GM12878 (cell line): ENCODE results near the gene CLRN1. TPM values are rescaled to one million over a fixed set of nuclear protein-coding genes. Genes with fewer than 3 reads are reported as not detected.

Experiments
- ATAC-seq: fragments of 200-7000 bp; cut with Tn5 transposase; 3 replicates; pipeline ENCODE4 v1.9.1; 2020; ENCODE audit warnings: mild to moderate bottlenecking, moderate library complexity
- BruUV-seq: library from RNA; stranded (reverse); fragments of 400-500 nt; replicated peaks from 2 replicates; lab custom pipeline; 2021; lab: Mats Ljungman, UMichigan
- CTCF ChIA-PET: fragments of 300-600 bp; sonication (Branson Sonifier 250); formaldehyde crosslinking; extraction: SDS; loops from one replicate; lab custom pipeline; 2021; ENCODE audit warnings: inconsistent platforms; lab: Yijun Ruan, JAX
- POLR2A ChIA-PET: fragments of 350-600 bp; formaldehyde crosslinking; extraction: SDS; loops from one replicate; lab custom pipeline; 2021; ENCODE audit warnings: inconsistent platforms; lab: Charles Lee
- RAD21 ChIA-PET: fragments of 300-600 bp; sonication (Branson Sonifier 250); formaldehyde crosslinking; loops from one replicate; lab custom pipeline; 2023; ENCODE audit warnings: antibody characterized with exemption; ENCODE audit not compliant: unreplicated experiment; lab: Charles Lee
- SMC1A ChIA-PET: fragments of 300-600 bp; sonication (Branson Sonifier 250); formaldehyde crosslinking; loops from one replicate; lab custom pipeline; 2023; ENCODE audit not compliant: unreplicated experiment, uncharacterized antibody; lab: Charles Lee
- DNase-seq: peaks from one replicate; pipeline ENCODE4 v3.0.0-alpha.2; 2011; ENCODE audit warnings: low read depth, low spot score
- FAIRE-seq: peaks from 3 replicates; lab custom pipeline; 2011; peaks lifted over from hg19 to GRCh38; lab: Jason Lieb, UNC
- H2AFZ ChIP-seq: 2 replicates; pipeline ENCODE4 v1.6.0; 2011; ENCODE audit warnings: low read depth, low read length, control low read depth; ENCODE audit not compliant: control insufficient read depth
- H3K27ac ChIP-seq: 2 replicates; pipeline ENCODE4 v1.5.1; 2011; ENCODE audit warnings: control low read depth; ENCODE audit not compliant: control insufficient read depth, insufficient read depth
- H3K27me3 ChIP-seq, 2 experiments: replicated peaks in 1 of 2; 2 replicates each; pipeline versions ENCODE4 v1.6.0 to v1.6.1; 2011; ENCODE audit warnings: low read length in 1 of 2; ENCODE audit not compliant: control insufficient read depth in 2 of 2, insufficient read depth in 2 of 2
- H3K36me3 ChIP-seq, 2 experiments: 2 replicates each; pipeline ENCODE4 v1.5.1; 2011; ENCODE audit warnings: low read length in 1 of 2; ENCODE audit not compliant: control insufficient read depth in 2 of 2, insufficient read depth in 2 of 2
- H3K4me1 ChIP-seq: 2 replicates; pipeline ENCODE4 v1.6.1; 2011; ENCODE audit warnings: mild to moderate bottlenecking, low read length, moderate library complexity, mixed read lengths; ENCODE audit not compliant: control insufficient read depth, insufficient read depth
- H3K4me2 ChIP-seq: 2 replicates; pipeline ENCODE4 v1.6.0; 2011; ENCODE audit warnings: control low read depth; ENCODE audit not compliant: control insufficient read depth, insufficient read depth
- H3K4me3 ChIP-seq: fragments of 200-600 bp; sonication (generic); 2 replicates; pipeline ENCODE4 v1.5.1; 2016
- H3K79me2 ChIP-seq: 2 replicates; pipeline ENCODE4 v1.6.0; 2011; ENCODE audit warnings: low read length; ENCODE audit not compliant: control insufficient read depth, insufficient read depth
- H3K9ac ChIP-seq: 2 replicates; pipeline ENCODE4 v1.8.0; 2011; ENCODE audit warnings: low read length, control low read depth, mixed read lengths; ENCODE audit not compliant: control insufficient read depth, insufficient read depth
- H3K9me3 ChIP-seq: replicated peaks from 3 replicates; pipeline ENCODE4 v1.5.1; 2011; ENCODE audit warnings: mild to moderate bottlenecking, low read length; ENCODE audit not compliant: control insufficient read depth, insufficient read depth
- H4K20me1 ChIP-seq: 2 replicates; pipeline ENCODE4 v1.6.0; 2011; ENCODE audit not compliant: control insufficient read depth, insufficient read depth
- ATF7 ChIP-seq: fragments of 450-650 bp; IDR thresholded peaks from 2 replicates; pipeline ENCODE4 v1.6.1; 2016; ENCODE audit warnings: low read depth, mild to moderate bottlenecking
- ESRRA ChIP-seq: IDR thresholded peaks from 2 replicates; pipeline ENCODE4 v1.6.1; 2012; ENCODE audit warnings: mild to moderate bottlenecking, low read length, improper control_type of control experiment
- MTA2 ChIP-seq: fragments of 450-650 bp; IDR thresholded peaks from 2 replicates; pipeline ENCODE4 v1.6.1; 2016; ENCODE audit warnings: low read depth, mild to moderate bottlenecking, moderate library complexity
- NKRF ChIP-seq: fragments of 450-650 bp; conservative IDR thresholded peaks from 2 replicates; pipeline ENCODE4 v1.6.1; 2017; ENCODE audit warnings: mild to moderate bottlenecking, moderate library complexity
- TARDBP ChIP-seq: IDR thresholded peaks from 2 replicates; pipeline ENCODE4 v1.6.1; 2016; ENCODE audit warnings: borderline replicate concordance
- TCF12 ChIP-seq: IDR thresholded peaks from 2 replicates; pipeline ENCODE4 v1.6.1; 2011; ENCODE audit warnings: low read depth, mild to moderate bottlenecking, low read length
- ZBTB33 ChIP-seq: fragments of 450-650 bp; IDR thresholded peaks from 2 replicates; pipeline ENCODE4 v1.6.1; 2017; ENCODE audit warnings: mild to moderate bottlenecking
- WGBS: methylation state at CpG from one replicate; pipeline ENCODE4 v1.1.6; 2016; ENCODE audit warnings: low lambda C conversion rate; ENCODE audit not compliant: insufficient replicate concordance, insufficient coverage; ENCODE audit errors: missing lambda C conversion rate; 5-methylcytosine and 5-hydroxymethylcytosine counted together
- in situ Hi-C: fragments of 300-500 bp; cut with MboI; formaldehyde crosslinking; loops from 9 replicates; pipeline ENCODE4 v1.14.3; 2018; ENCODE audit warnings: mixed read lengths
- intact Hi-C: fragments of 100-400 bp; cut with micrococcal nuclease; formaldehyde crosslinking; loops from one replicate; pipeline ENCODE4 v1.14.2; 2022; ENCODE audit not compliant: unreplicated experiment
- polyA plus RNA-seq, 11 experiments: library from polyadenylated mRNA; depleted of rRNA in 4 of 11; unstranded in 6 of 11; stranded (reverse) in 5 of 11; fragments of >200 nt; fragmentation: Nextera tagmentation in 4 of 11; fragmentation: Illumina TruSeq in 1 of 11; extraction: Ambion mirVana in 4 of 11; extraction: Trizol in 1 of 11; gene quantifications; 1 replicate in 1 of 11; 2 replicates in 10 of 11; pipeline versions ENCODE4 v1.2.1 to v1.2.3, GENCODE V29; 2011 to 2016; ENCODE audit warnings: inconsistent platforms in 2 of 11, missing spikeins in 2 of 11, low read depth in 1 of 11
- total RNA-seq, 4 experiments: library from RNA; depleted of rRNA in 3 of 4; stranded (reverse); fragments of >200 nt in 3 of 4; fragmentation: Illumina TruSeq in 1 of 4; extraction: Trizol in 1 of 4; gene quantifications; 2 replicates each; pipeline versions ENCODE4 v1.2.1 to v1.2.3, GENCODE V29; 2013 to 2021

CLRN1 gene
- total and polyA plus RNA-seq, 10 of the 15 experiments (the other 5 are each of a cell fraction or from before 2014, with no cell fraction given) = not detected

- no peak for TF ChIP-seq TCF12
Observed at GRCh38 chr3:150898046-150898754, 74.3 kb downstream of the CLRN1 start (continued).

DNA sequence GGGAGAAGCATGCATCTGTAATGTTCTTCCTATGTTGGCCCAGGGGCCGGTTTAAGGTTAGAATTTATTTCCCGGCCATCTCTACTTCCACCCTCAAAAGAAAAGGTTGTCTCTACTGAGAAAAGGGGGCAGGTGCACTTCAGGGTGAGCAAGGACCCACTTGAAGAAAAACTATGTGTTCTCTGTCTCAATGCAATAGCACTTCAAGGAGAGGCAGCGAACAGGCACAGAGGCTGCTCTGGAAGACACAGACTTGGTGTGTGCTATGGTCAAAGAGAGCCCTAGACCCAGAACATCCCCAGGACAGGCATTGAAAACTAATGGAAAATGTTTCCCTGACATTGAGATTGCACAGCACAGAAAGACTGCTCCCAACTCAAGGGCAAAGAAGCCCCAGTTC is 74.9 kb downstream of the CLRN1 start:
- no TSS peak for BruUV-seq
- Histone ChIP-seq H3K4me3 (no peak overlapping the region), H2AFZ (no peak overlapping the region), H3K27ac (no peak overlapping the region), H3K79me2 (no peaks in the 10 kb centered on the region), H4K20me1 (no peaks in the 10 kb centered on the region), H3K4me1 (no peaks in the 10 kb centered on the region), H3K36me3 (no peaks in the 10 kb centered on the region), H3K27me3 (no peaks in the 10 kb centered on the region; a peak in 2 of 4 replicates), H3K9me3 (no peaks in the 10 kb centered on the region), H3K9ac (no peak overlapping the region), H3K4me2 (no peak overlapping the region)
- SMC1A ChIA-PET = no interaction called here
- DNase-seq = no peak
- intact Hi-C loops (no loop called here), in situ Hi-C loops (no loop called here)
- POLR2A ChIA-PET = no interaction called here
- RAD21 ChIA-PET = no interaction called here
- FAIRE-seq = no peak
- CTCF ChIA-PET = no interaction called here
- TF ChIP-seq ATF7 = no peak
- no peak for TF ChIP-seq TARDBP
- no peak for TF ChIP-seq MTA2
- no peak for TF ChIP-seq NKRF
- no peak for TF ChIP-seq ESRRA
- no peak for TF ChIP-seq ZBTB33
- ATAC-seq = no peak
- WGBS = 46% methylated on average over 3 of the region's 3 CpGs
